ENCODE data around the gene VEPH1.

- TF ChIP-seq CTCF (IDR thresholded peaks at IDR 0.05) = no peak
- TF ChIP-seq POLR2A (IDR thresholded peaks at IDR 0.05) = no peak
Measured at GRCh38 chr3:157452097-157452496, 51.1 kb downstream of the VEPH1 start.

Measured in Peyer's patch (tissue), 4 donors.